Measurements from ENCODE around the gene CMYA5. TPM values are rescaled to one million over a fixed set of nuclear protein-coding genes. Genes with fewer than 3 reads are reported as not detected.

CMYA5 gene
- total RNA-seq, 6 experiments from 2014 or later: 0.31 to 0.87 (median 0.43) TPM

- Mint-ChIP-seq H3K27ac (no peak overlapping the region), H3K4me3 (no peak overlapping the region), H3K9me3 (no peaks in the 10 kb centered on the region), H3K4me1 (ENCODE audit: low read depth) (no peaks in the 10 kb centered on the region), H3K36me3 (ENCODE audit: low read depth) (no peaks in the 10 kb centered on the region), H3K27me3 (ENCODE audit: insufficient read depth) (peaks cover 2% of the 10 kb centered on the region; the same call in 1 of the 2 replicates)
- no peak for DNase-seq
- no peak for TF ChIP-seq CTCF (IDR thresholded peaks at IDR 0.05)
Observed at GRCh38 chr5:79811081-79811480, 121.4 kb downstream of the CMYA5 start.

GRCh38 chr5:79811904-79812303 lies 122.3 kb downstream of the CMYA5 start:
- Mint-ChIP-seq H3K27me3 (ENCODE audit: insufficient read depth) (peaks cover 2% of the 10 kb centered on the region; the same call in 1 of the 2 replicates), H3K9me3 (no peaks in the 10 kb centered on the region), H3K36me3 (ENCODE audit: low read depth) (no peaks in the 10 kb centered on the region), H3K4me1 (ENCODE audit: low read depth) (no peaks in the 10 kb centered on the region), H3K4me3 (no peak overlapping the region), H3K27ac (no peak overlapping the region)
- no peak for DNase-seq
- no peak for TF ChIP-seq CTCF (IDR thresholded peaks at IDR 0.05)

- no peak overlapping the region for H3K27ac Mint-ChIP-seq
- H3K36me3 Mint-ChIP-seq (ENCODE audit: low read depth): no peaks in the 10 kb centered on the region
- peaks cover 6% of the 10 kb centered on the region; the same call in 1 of the 2 replicates for H3K9me3 Mint-ChIP-seq
- peaks cover 2% of the 10 kb centered on the region; the same call in 1 of the 2 replicates for H3K27me3 Mint-ChIP-seq (ENCODE audit: insufficient read depth)
- no peak for DNase-seq
- TF ChIP-seq CTCF (IDR thresholded peaks at IDR 0.05): no peak
- H3K4me3 Mint-ChIP-seq: no peak overlapping the region
- H3K4me1 Mint-ChIP-seq (ENCODE audit: low read depth): no peaks in the 10 kb centered on the region
Observed at GRCh38 chr5:79814699-79815098, 125.1 kb downstream of the CMYA5 start.

GRCh38 chr5:79816014-79816413 lies 126.4 kb downstream of the CMYA5 start:
- H3K27me3 Mint-ChIP-seq (ENCODE audit: insufficient read depth): peaks cover 2% of the 10 kb centered on the region
- H3K4me3 Mint-ChIP-seq: no peak overlapping the region
- TF ChIP-seq CTCF (IDR thresholded peaks at IDR 0.05): no peak
- H3K4me1 Mint-ChIP-seq (ENCODE audit: low read depth): no peaks in the 10 kb centered on the region
- no peak overlapping the region for H3K27ac Mint-ChIP-seq
- H3K9me3 Mint-ChIP-seq: peaks cover 6% of the 10 kb centered on the region; the same call in 1 of the 2 replicates
- H3K36me3 Mint-ChIP-seq (ENCODE audit: low read depth): no peaks in the 10 kb centered on the region
- DNase-seq: no peak

- no peak overlapping the region for H3K4me3 Mint-ChIP-seq
- TF ChIP-seq CTCF (IDR thresholded peaks at IDR 0.05): no peak
- DNase-seq: no peak
- peaks cover 6% of the 10 kb centered on the region; the same call in 1 of the 2 replicates for H3K9me3 Mint-ChIP-seq
- H3K27me3 Mint-ChIP-seq (ENCODE audit: insufficient read depth): peaks cover 6% of the 10 kb centered on the region
- H3K27ac Mint-ChIP-seq: no peak overlapping the region
- no peaks in the 10 kb centered on the region for H3K36me3 Mint-ChIP-seq (ENCODE audit: low read depth)
- H3K4me1 Mint-ChIP-seq (ENCODE audit: low read depth): no peaks in the 10 kb centered on the region
Observed at GRCh38 chr5:79820648-79821047, 131.0 kb downstream of the CMYA5 start.

- Mint-ChIP-seq H3K27me3 (ENCODE audit: insufficient read depth) (peaks cover 23% of the 10 kb centered on the region), H3K4me3 (no peak overlapping the region), H3K27ac (no peak overlapping the region), H3K4me1 (ENCODE audit: low read depth) (no peaks in the 10 kb centered on the region), H3K9me3 (no peaks in the 10 kb centered on the region), H3K36me3 (ENCODE audit: low read depth) (no peaks in the 10 kb centered on the region)
- DNase-seq: no peak
- TF ChIP-seq CTCF (IDR thresholded peaks at IDR 0.05): no peak
Observed at GRCh38 chr5:79824444-79824843, 134.8 kb downstream of the CMYA5 start.

Data from HFFc6 (cell line).